ENCODE measurements around the gene GMDS. TPM values are rescaled to one million over a fixed set of nuclear protein-coding genes. Genes with fewer than 3 reads are reported as not detected.

The GMDS gene
- polyA plus RNA-seq, 1 donor (not counting 4 experiments of a cell fraction or from before 2014, with no cell fraction given) = 22.1 TPM

DNA sequence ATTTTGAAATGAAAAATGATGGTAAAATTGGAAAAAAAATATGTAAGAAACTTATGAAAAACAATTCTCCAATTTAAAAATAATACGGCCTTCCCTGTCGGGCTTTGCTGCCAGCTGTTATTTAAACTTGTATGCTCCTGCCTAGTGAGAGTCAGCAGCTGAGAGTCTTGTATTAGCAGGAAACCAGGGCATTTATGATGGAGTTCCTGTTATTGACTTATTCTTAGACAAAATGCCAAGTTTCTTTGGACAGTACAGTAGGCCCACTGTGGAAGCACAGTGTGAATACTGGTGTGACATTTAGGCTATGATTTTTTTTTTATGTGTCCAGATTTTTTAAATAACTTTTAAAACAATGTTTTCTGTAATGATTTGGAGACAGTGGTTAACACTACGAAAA lies 42.1 kb downstream of the GMDS start:
- dilution Hi-C loops (cut with MboI; ENCODE audit: extremely low pct_ligation_motif_present, low sequenced_read_pairs) = no loop called here
- no peak overlapping the region for H3K4me2 ChIP-seq (ENCODE audit: control insufficient read depth, extremely low read depth, insufficient read depth, low read depth, low read length)

DNA sequence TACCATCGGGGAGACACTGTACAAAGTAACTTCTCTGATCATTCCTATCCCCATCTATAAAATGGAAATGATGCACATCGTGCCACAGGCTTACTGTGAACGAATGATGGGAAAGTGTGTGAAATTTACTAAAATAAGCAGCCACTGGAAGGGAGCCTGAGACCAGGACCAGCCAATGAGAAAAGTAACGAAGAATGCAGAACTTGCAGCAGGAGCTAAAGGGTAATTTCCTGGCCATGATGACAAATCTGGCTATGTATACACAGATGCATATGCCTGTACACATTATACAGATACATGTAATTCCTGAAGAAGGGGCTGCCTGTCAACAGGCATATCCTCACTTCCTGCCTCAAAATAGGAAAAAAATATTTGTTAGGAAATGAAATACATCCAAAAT lies 47.4 kb downstream of the GMDS start:
- peaks cover 4% of the 10 kb centered on the region for H3K4me1 ChIP-seq (ENCODE audit: control insufficient read depth, extremely low read depth, insufficient read depth, low read length)
- dilution Hi-C loops (cut with MboI; ENCODE audit: extremely low pct_ligation_motif_present, low sequenced_read_pairs) = no loop called here
- H3K9ac ChIP-seq (ENCODE audit: control insufficient read depth, extremely low read depth, insufficient read depth, low read length) = no peak overlapping the region
- FAIRE-seq = no peak
- no peaks in the 10 kb centered on the region for H3K79me2 ChIP-seq (ENCODE audit: control insufficient read depth, insufficient read depth, low read length)
- no peaks in the 10 kb centered on the region for H3K9me3 ChIP-seq (ENCODE audit: control insufficient read depth, low read depth, low read length)
- H3K9me1 ChIP-seq (ENCODE audit: control insufficient read depth, extremely low read depth, insufficient read depth, low read length) = no peaks in the 10 kb centered on the region
- H3K27ac ChIP-seq (ENCODE audit: control insufficient read depth, insufficient read depth, low read length) = no peak overlapping the region
- no peak overlapping the region for H3K4me3 ChIP-seq (ENCODE audit: control insufficient read depth in 2 of 3, extremely low read depth in 1 of 3, insufficient read depth in 2 of 3, low read depth in 1 of 3, low read length in 3 of 3)
- no peaks in the 10 kb centered on the region for H3K36me3 ChIP-seq (ENCODE audit: control insufficient read depth in 2 of 2, extremely low read depth in 1 of 2, insufficient read depth in 2 of 2, low read length in 2 of 2)
- no peak overlapping the region for H3K4me2 ChIP-seq (ENCODE audit: control insufficient read depth, extremely low read depth, insufficient read depth, low read depth, low read length)
- H3K27me3 ChIP-seq (ENCODE audit: control insufficient read depth, extremely low read depth, insufficient read depth, low read length) = no peaks in the 10 kb centered on the region
- H2AFZ ChIP-seq (ENCODE audit: control insufficient read depth, low read length) = no peak overlapping the region
- TF ChIP-seq, protein P1, sequence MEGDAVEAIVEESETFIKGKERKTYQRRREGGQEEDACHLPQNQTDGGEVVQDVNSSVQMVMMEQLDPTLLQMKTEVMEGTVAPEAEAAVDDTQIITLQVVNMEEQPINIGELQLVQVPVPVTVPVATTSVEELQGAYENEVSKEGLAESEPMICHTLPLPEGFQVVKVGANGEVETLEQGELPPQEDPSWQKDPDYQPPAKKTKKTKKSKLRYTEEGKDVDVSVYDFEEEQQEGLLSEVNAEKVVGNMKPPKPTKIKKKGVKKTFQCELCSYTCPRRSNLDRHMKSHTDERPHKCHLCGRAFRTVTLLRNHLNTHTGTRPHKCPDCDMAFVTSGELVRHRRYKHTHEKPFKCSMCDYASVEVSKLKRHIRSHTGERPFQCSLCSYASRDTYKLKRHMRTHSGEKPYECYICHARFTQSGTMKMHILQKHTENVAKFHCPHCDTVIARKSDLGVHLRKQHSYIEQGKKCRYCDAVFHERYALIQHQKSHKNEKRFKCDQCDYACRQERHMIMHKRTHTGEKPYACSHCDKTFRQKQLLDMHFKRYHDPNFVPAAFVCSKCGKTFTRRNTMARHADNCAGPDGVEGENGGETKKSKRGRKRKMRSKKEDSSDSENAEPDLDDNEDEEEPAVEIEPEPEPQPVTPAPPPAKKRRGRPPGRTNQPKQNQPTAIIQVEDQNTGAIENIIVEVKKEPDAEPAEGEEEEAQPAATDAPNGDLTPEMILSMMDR (optimal IDR thresholded peaks at IDR 0.05 in 1 of 3, IDR thresholded peaks at IDR 0.05 in 1 of 3, conservative IDR thresholded peaks at IDR 0.05 in 1 of 3; ENCODE audit: extremely low read depth in 1 of 3, insufficient read depth in 2 of 3, low read length in 3 of 3) = no peak
- TF ChIP-seq EZH2 (IDR thresholded peaks at IDR 0.05; ENCODE audit: low read length) = no peak
- no peak for DNase-seq (ENCODE audit: low read depth, low spot score)
- H4K20me1 ChIP-seq (ENCODE audit: control insufficient read depth, extremely low read depth, insufficient read depth, low read length) = peaks cover 8% of the 10 kb centered on the region

More for the DNA sequence above, 42.1 kb downstream of the GMDS start:
- Histone ChIP-seq H3K27me3 (ENCODE audit: control insufficient read depth, extremely low read depth, insufficient read depth, low read length) (no peaks in the 10 kb centered on the region), H2AFZ (ENCODE audit: control insufficient read depth, low read length) (no peak overlapping the region), H3K4me1 (ENCODE audit: control insufficient read depth, extremely low read depth, insufficient read depth, low read length) (no peaks in the 10 kb centered on the region), H3K36me3 (ENCODE audit: control insufficient read depth in 2 of 2, extremely low read depth in 1 of 2, insufficient read depth in 2 of 2, low read length in 2 of 2) (no peaks in the 10 kb centered on the region), H3K4me3 (ENCODE audit: control insufficient read depth in 2 of 3, extremely low read depth in 1 of 3, insufficient read depth in 2 of 3, low read depth in 1 of 3, low read length in 3 of 3) (no peak overlapping the region), H4K20me1 (ENCODE audit: control insufficient read depth, extremely low read depth, insufficient read depth, low read length) (no peaks in the 10 kb centered on the region), H3K9ac (ENCODE audit: control insufficient read depth, extremely low read depth, insufficient read depth, low read length) (no peak overlapping the region), H3K79me2 (ENCODE audit: control insufficient read depth, insufficient read depth, low read length) (no peaks in the 10 kb centered on the region), H3K9me3 (ENCODE audit: control insufficient read depth, low read depth, low read length) (no peaks in the 10 kb centered on the region), H3K9me1 (ENCODE audit: control insufficient read depth, extremely low read depth, insufficient read depth, low read length) (no peaks in the 10 kb centered on the region), H3K27ac (ENCODE audit: control insufficient read depth, insufficient read depth, low read length) (no peak overlapping the region)
- TF ChIP-seq, protein P1 (optimal IDR thresholded peaks at IDR 0.05 in 1 of 3, IDR thresholded peaks at IDR 0.05 in 1 of 3, conservative IDR thresholded peaks at IDR 0.05 in 1 of 3; ENCODE audit: extremely low read depth in 1 of 3, insufficient read depth in 2 of 3, low read length in 3 of 3) = no peak
- TF ChIP-seq EZH2 (IDR thresholded peaks at IDR 0.05; ENCODE audit: low read length) = no peak
- DNase-seq (ENCODE audit: low read depth, low spot score) = no peak
- no peak for FAIRE-seq

Data from keratinocyte (primary cell).